H1 (cell line): Measurements from ENCODE around the gene ZNF536. TPM values are rescaled to one million over a fixed set of nuclear protein-coding genes. Genes with fewer than 3 reads are reported as not detected.

ENCODE experiments used
- CTCF ChIA-PET: fragments of 300-600 bp; sonication (Branson Sonifier 250); formaldehyde crosslinking; loops from one replicate; lab custom pipeline; 2021; ENCODE audit not compliant: partially characterized antibody; lab: Charles Lee
- POLR2A ChIA-PET: fragments of 300-600 bp; sonication (Branson Sonifier 250); formaldehyde crosslinking; loops from one replicate; lab custom pipeline; 2021; ENCODE audit warnings: inconsistent platforms; ENCODE audit not compliant: partially characterized antibody; lab: Charles Lee
- DNase-seq, 2 experiments: peaks; one replicate each; pipeline versions ENCODE4 v3.0.0 to v3.0.0-alpha.2; 2010 to 2022; ENCODE audit warnings: low spot score in 2 of 2, low read depth in 1 of 2, mixed read lengths in 1 of 2
- FAIRE-seq: peaks from 2 replicates; lab custom pipeline; 2011; peaks lifted over from hg19 to GRCh38; lab: Jason Lieb, UNC
- H2AFZ ChIP-seq: 2 replicates; pipeline ENCODE4 v1.8.1; 2012; ENCODE audit warnings: low read length, inconsistent platforms
- H2AK5ac ChIP-seq: 2 replicates; pipeline ENCODE4 v1.6.1; 2013; ENCODE audit warnings: low read depth, low read length
- H2BK120ac ChIP-seq: replicated peaks from 2 replicates; pipeline ENCODE3; 2013; ENCODE audit warnings: low read depth, low read length, inconsistent platforms
- H2BK12ac ChIP-seq: 2 replicates; pipeline ENCODE4 v1.6.1; 2013; ENCODE audit warnings: low read depth, low read length
- H2BK15ac ChIP-seq: 2 replicates; pipeline ENCODE4 v1.6.1; 2013; ENCODE audit warnings: low read length
- H2BK20ac ChIP-seq: 2 replicates; pipeline ENCODE4 v1.6.1; 2013; ENCODE audit warnings: low read length
- H2BK5ac ChIP-seq: 2 replicates; pipeline ENCODE4 v1.6.1; 2013; ENCODE audit warnings: low read depth, low read length
- H3K14ac ChIP-seq: 2 replicates; pipeline ENCODE4 v1.6.1; 2013; ENCODE audit warnings: inconsistent platforms; ENCODE audit not compliant: insufficient read length
- H3K18ac ChIP-seq: 2 replicates; pipeline ENCODE4 v1.6.1; 2013; ENCODE audit warnings: low read length; ENCODE audit errors: extremely low read depth
- H3K23ac ChIP-seq: 2 replicates; pipeline ENCODE4 v1.6.1; 2013; ENCODE audit warnings: inconsistent platforms; ENCODE audit not compliant: insufficient read length
- H3K23me2 ChIP-seq: 2 replicates; pipeline ENCODE4 v1.6.1; 2013; ENCODE audit warnings: low read depth, low read length
- H3K27ac ChIP-seq: 2 replicates; pipeline ENCODE4 v1.6.1; 2011; ENCODE audit warnings: low read depth, low read length, inconsistent platforms
- H3K27me3 ChIP-seq, 4 experiments: replicated peaks in 1 of 4; 1 replicate in 1 of 4; 2 replicates in 3 of 4; pipeline versions ENCODE4 v1.6.1 to v1.8.1; 2011 to 2013; ENCODE audit warnings: low read length in 3 of 4, mild to moderate bottlenecking in 3 of 4, inconsistent platforms in 2 of 4, mixed read lengths in 2 of 4, moderate library complexity in 1 of 4; ENCODE audit not compliant: control insufficient read depth in 3 of 4, insufficient read depth in 3 of 4; ENCODE audit errors: extremely low read depth in 1 of 4
- H3K36me3 ChIP-seq, 4 experiments: 2 replicates each; pipeline versions ENCODE4 v1.6.1 to v1.8.1; 2011 to 2013; ENCODE audit warnings: mild to moderate bottlenecking in 4 of 4, low read length in 3 of 4, moderate library complexity in 2 of 4, control low read depth in 1 of 4, inconsistent platforms in 1 of 4; ENCODE audit not compliant: insufficient read depth in 4 of 4, control insufficient read depth in 2 of 4
- H3K4ac ChIP-seq: replicated peaks from 2 replicates; pipeline ENCODE3; 2013; ENCODE audit warnings: low read length, low read depth, mixed read lengths, inconsistent platforms; ENCODE audit not compliant: insufficient read length
- H3K4me1 ChIP-seq, 4 experiments: replicated peaks in 1 of 4; 1 replicate in 1 of 4; 2 replicates in 3 of 4; pipeline versions ENCODE4 v1.6.1 to v1.8.1; 2011 to 2013; ENCODE audit warnings: low read length in 3 of 4, inconsistent platforms in 2 of 4, mixed read lengths in 1 of 4; ENCODE audit not compliant: insufficient read depth in 4 of 4, control insufficient read depth in 3 of 4
- H3K4me2 ChIP-seq, 2 experiments: 2 replicates each; pipeline versions ENCODE4 v1.6.1 to v1.8.1; 2011 to 2013; ENCODE audit warnings: low read depth in 2 of 2, low read length in 2 of 2, control low read depth in 1 of 2, inconsistent platforms in 1 of 2, mild to moderate bottlenecking in 1 of 2; ENCODE audit not compliant: insufficient read depth in 1 of 2
- H3K4me3 ChIP-seq, 4 experiments: fragments of 200-600, 300-600 bp in 1 of 4; sonication (generic), shearing (Covaris generic), sonication (Bioruptor Twin) in 1 of 4; 2 replicates each; pipeline versions ENCODE4 v1.5.1 to v1.8.1; 2011 to 2016; ENCODE audit warnings: low read length in 4 of 4, low read depth in 3 of 4, control low read depth in 2 of 4, inconsistent platforms in 2 of 4, mild to moderate bottlenecking in 2 of 4, mixed read lengths in 1 of 4, moderate library complexity in 1 of 4; ENCODE audit not compliant: insufficient read depth in 2 of 4; ENCODE audit errors: extremely low read depth in 1 of 4
- H3K56ac ChIP-seq: replicated peaks from 2 replicates; pipeline ENCODE3; 2013; ENCODE audit warnings: low read depth, mild to moderate bottlenecking, mixed read lengths, low read length, inconsistent platforms; ENCODE audit not compliant: insufficient read length
- H3K79me1 ChIP-seq: 2 replicates; pipeline ENCODE4 v1.6.1; 2013; ENCODE audit warnings: low read depth, low read length, control low read depth
- H3K79me2 ChIP-seq, 2 experiments: 2 replicates each; pipeline versions ENCODE4 v1.6.1 to v1.8.1; 2012 to 2013; ENCODE audit warnings: low read length in 2 of 2, mild to moderate bottlenecking in 2 of 2, inconsistent platforms in 1 of 2; ENCODE audit not compliant: insufficient read depth in 2 of 2, control insufficient read depth in 1 of 2
- H3K9ac ChIP-seq, 4 experiments: replicated peaks in 1 of 4; 1 replicate in 1 of 4; 2 replicates in 3 of 4; pipeline versions ENCODE4 v1.6.1 to v1.8.1; 2011 to 2013; ENCODE audit warnings: low read depth in 3 of 4, low read length in 3 of 4, control low read depth in 2 of 4, mild to moderate bottlenecking in 2 of 4, moderate library complexity in 2 of 4, inconsistent platforms in 1 of 4; ENCODE audit errors: extremely low read depth in 1 of 4
- H3K9me3 ChIP-seq, 2 experiments: 2 replicates each; pipeline versions ENCODE4 v1.6.1 to v1.8.1; 2012 to 2013; ENCODE audit warnings: mild to moderate bottlenecking in 2 of 2, moderate library complexity in 2 of 2, control low read depth in 1 of 2, inconsistent platforms in 1 of 2, low read depth in 1 of 2, low read length in 1 of 2, mixed read lengths in 1 of 2; ENCODE audit not compliant: insufficient read depth in 2 of 2
- H4K20me1 ChIP-seq, 2 experiments: replicated peaks in 1 of 2; 2 replicates each; pipeline versions ENCODE3 to v1.8.1; 2011 to 2013; ENCODE audit warnings: inconsistent platforms in 2 of 2, low read length in 2 of 2, mild to moderate bottlenecking in 1 of 2; ENCODE audit not compliant: insufficient read depth in 2 of 2, control insufficient read depth in 1 of 2
- H4K5ac ChIP-seq: 2 replicates; pipeline ENCODE4 v1.6.1; 2013; ENCODE audit warnings: low read length, low read depth, mixed read lengths, inconsistent platforms; ENCODE audit not compliant: insufficient read length
- H4K8ac ChIP-seq: 2 replicates; pipeline ENCODE4 v1.8.0; 2013; ENCODE audit warnings: mild to moderate bottlenecking, moderate library complexity, low read length, inconsistent platforms; ENCODE audit not compliant: insufficient read depth; ENCODE audit errors: extremely low read depth
- H4K91ac ChIP-seq: replicated peaks from 2 replicates; pipeline ENCODE3; 2013; ENCODE audit warnings: low read length, mixed read lengths, inconsistent platforms; ENCODE audit not compliant: insufficient read length
- CEBPB ChIP-seq: IDR thresholded peaks from 2 replicates; pipeline ENCODE4 v1.6.1; 2012; ENCODE audit warnings: low read depth, low read length
- NANOG ChIP-seq: IDR thresholded peaks from 2 replicates; pipeline ENCODE4 v1.6.1; 2011; ENCODE audit warnings: low read length, low read depth, mild to moderate bottlenecking, inconsistent platforms; ENCODE audit not compliant: insufficient read depth, poor library complexity, severe bottlenecking
- WGBS, 2 experiments: shearing (Covaris generic) in 1 of 2; methylation state at CpG; one replicate each; pipeline versions ENCODE4 v1.1.6 to v1.1.7; 2013 to 2015; ENCODE audit warnings: low lambda C conversion rate in 2 of 2, mixed read lengths in 2 of 2, inconsistent platforms in 1 of 2, low coverage in 1 of 2, missing lambda C conversion rate in 1 of 2; ENCODE audit not compliant: insufficient replicate concordance in 2 of 2, insufficient coverage in 1 of 2, insufficient read length in 1 of 2; ENCODE audit errors: extremely low coverage in 1 of 2, missing lambda C conversion rate in 1 of 2; 5-methylcytosine and 5-hydroxymethylcytosine counted together
- polyA plus RNA-seq, 7 experiments: library from polyadenylated mRNA; depleted of rRNA in 3 of 7; stranded (reverse) in 5 of 7; unstranded in 2 of 7; fragments of >200 nt in 5 of 7; fragments of 200-250 nt in 2 of 7; gene quantifications; 1 replicate in 5 of 7; 2 replicates in 1 of 7; 4 replicates in 1 of 7; pipeline versions ENCODE4 v1.2.1 to v1.2.3, GENCODE V29; 2011 to 2013; ENCODE audit warnings: missing spikeins in 2 of 7, mixed read lengths in 2 of 7
- total RNA-seq: library from RNA; stranded (reverse); fragmentation: NEBNext Ultra II Directional; extraction: Animal tissue kit (Norgen Biotek cat#: 25700); gene quantifications from 2 replicates; pipeline ENCODE4 v1.2.1, GENCODE V29; 2021

ZNF536 gene
- total and polyA plus RNA-seq, 2 of the 8 experiments (the other 6 are each of a cell fraction or from before 2014, with no cell fraction given): 0.09 to 0.11 TPM

GRCh38 chr19:30442674-30443073 is 70.5 kb downstream of the ZNF536 start:
- Histone ChIP-seq H3K4ac (no peak overlapping the region), H3K79me1 (no peaks in the 10 kb centered on the region), H2BK12ac (no peak overlapping the region), H2BK20ac (no peak overlapping the region), H3K36me3 (no peaks in the 10 kb centered on the region), H3K4me1 (peaks cover 0 to 4% (median under 1%) of the 10 kb centered on the region in 4 experiments; a peak in 4 of 7 replicates), H4K5ac (no peak overlapping the region), H3K9me3 (no peaks in the 10 kb centered on the region), H3K79me2 (no peaks in the 10 kb centered on the region), H3K18ac (no peak overlapping the region), H3K23me2 (no peaks in the 10 kb centered on the region), H3K9ac (no peak overlapping the region), H3K56ac (no peak overlapping the region), H2AK5ac (no peak overlapping the region), H3K27me3 (no peaks in the 10 kb centered on the region), H3K23ac (no peak overlapping the region), H2AFZ (no peak overlapping the region), H2BK15ac (no peak overlapping the region), H3K4me3 (no peak overlapping the region), H2BK5ac (no peak overlapping the region), H2BK120ac (no peak overlapping the region), H4K8ac (no peak overlapping the region), H4K91ac (no peak overlapping the region), H3K14ac (no peak overlapping the region), H3K4me2 (no peak overlapping the region), H4K20me1 (no peaks in the 10 kb centered on the region), H3K27ac (no peak overlapping the region)
- ChIA-PET POLR2A (no interaction called here), CTCF (no interaction called here)
- FAIRE-seq: no peak
- DNase-seq: no peak
- TF ChIP-seq CEBPB: no peak
- no peak for TF ChIP-seq NANOG
- WGBS, 2 experiments: 87% methylated on average over 4 of the region's 4 CpGs; no CpG with 5 or more reads in 1 of the 2 experiments
